Neural crest cell (in vitro differentiated cells): ENCODE measurements around the gene ZC3H12C. TPM values are rescaled to one million over a fixed set of nuclear protein-coding genes. Genes with fewer than 3 reads are reported as not detected.

Experiments used
- DNase-seq: peaks from one replicate; pipeline ENCODE4 v3.0.0; 2021; ENCODE audit warnings: low read depth, mixed read lengths, low spot score
- H3K27ac Mint-ChIP-seq: one replicate; pipeline ENCODE4 v1.8.0; 2021; ENCODE audit warnings: mild to moderate bottlenecking, mixed read lengths; ENCODE audit not compliant: unreplicated experiment
- H3K27me3 Mint-ChIP-seq: 2 replicates; pipeline ENCODE4 v1.8.0; 2021; ENCODE audit warnings: low read depth, mild to moderate bottlenecking, mixed read lengths
- H3K36me3 Mint-ChIP-seq: 2 replicates; pipeline ENCODE4 v1.8.0; 2021; ENCODE audit warnings: low read depth, mild to moderate bottlenecking, mixed read lengths
- H3K4me1 Mint-ChIP-seq: 2 replicates; pipeline ENCODE4 v1.8.0; 2021; ENCODE audit warnings: mixed read lengths
- H3K4me3 Mint-ChIP-seq: one replicate; pipeline ENCODE4 v1.8.0; 2021; ENCODE audit warnings: mild to moderate bottlenecking, mixed read lengths
- H3K9me3 Mint-ChIP-seq: 2 replicates; pipeline ENCODE4 v1.8.0; 2021; ENCODE audit warnings: mixed read lengths
- total RNA-seq: library from RNA; stranded (reverse); gene quantifications from 2 replicates; pipeline ENCODE4 v1.2.1, GENCODE V29; 2021
- TF ChIP-seq, protein P1 (sequence below): fragments of 200-600 bp; sonication (generic); conservative IDR thresholded peaks from 2 replicates; pipeline ENCODE4 v1.5.0; 2021; ENCODE audit warnings: antibody characterized with exemption, mild to moderate bottlenecking

The ZC3H12C gene
- total RNA-seq, 1 donor from 2014 or later: 14.4 TPM

DNA sequence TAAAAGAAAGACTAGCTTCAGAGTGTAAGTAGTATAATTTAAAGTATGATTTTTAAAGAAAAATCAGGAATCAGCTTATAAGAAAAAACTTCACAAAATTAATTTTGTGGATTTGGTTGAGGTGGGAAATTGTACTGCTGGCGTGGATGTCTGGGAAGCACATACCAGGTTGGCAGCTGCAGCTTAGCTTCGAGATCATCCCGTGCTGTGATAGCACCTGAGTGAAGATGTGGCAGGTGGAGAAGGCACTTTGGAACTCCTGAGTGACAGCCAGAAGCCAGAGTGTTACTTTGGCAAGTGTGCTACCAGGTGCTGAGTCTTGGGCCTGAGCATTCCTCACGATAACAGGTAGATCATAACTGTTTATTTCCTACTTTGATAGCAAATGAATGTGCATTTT, 17.7 kb downstream of the ZC3H12C start:
- Mint-ChIP-seq H3K27ac (no peak overlapping the region), H3K4me1 (no peaks in the 10 kb centered on the region), H3K4me3 (no peak overlapping the region), H3K9me3 (peaks cover 8% of the 10 kb centered on the region), H3K27me3 (no peaks in the 10 kb centered on the region), H3K36me3 (peaks cover 11% of the 10 kb centered on the region)
- no peak for DNase-seq
- TF ChIP-seq, protein P1, sequence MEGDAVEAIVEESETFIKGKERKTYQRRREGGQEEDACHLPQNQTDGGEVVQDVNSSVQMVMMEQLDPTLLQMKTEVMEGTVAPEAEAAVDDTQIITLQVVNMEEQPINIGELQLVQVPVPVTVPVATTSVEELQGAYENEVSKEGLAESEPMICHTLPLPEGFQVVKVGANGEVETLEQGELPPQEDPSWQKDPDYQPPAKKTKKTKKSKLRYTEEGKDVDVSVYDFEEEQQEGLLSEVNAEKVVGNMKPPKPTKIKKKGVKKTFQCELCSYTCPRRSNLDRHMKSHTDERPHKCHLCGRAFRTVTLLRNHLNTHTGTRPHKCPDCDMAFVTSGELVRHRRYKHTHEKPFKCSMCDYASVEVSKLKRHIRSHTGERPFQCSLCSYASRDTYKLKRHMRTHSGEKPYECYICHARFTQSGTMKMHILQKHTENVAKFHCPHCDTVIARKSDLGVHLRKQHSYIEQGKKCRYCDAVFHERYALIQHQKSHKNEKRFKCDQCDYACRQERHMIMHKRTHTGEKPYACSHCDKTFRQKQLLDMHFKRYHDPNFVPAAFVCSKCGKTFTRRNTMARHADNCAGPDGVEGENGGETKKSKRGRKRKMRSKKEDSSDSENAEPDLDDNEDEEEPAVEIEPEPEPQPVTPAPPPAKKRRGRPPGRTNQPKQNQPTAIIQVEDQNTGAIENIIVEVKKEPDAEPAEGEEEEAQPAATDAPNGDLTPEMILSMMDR: no peak

DNA sequence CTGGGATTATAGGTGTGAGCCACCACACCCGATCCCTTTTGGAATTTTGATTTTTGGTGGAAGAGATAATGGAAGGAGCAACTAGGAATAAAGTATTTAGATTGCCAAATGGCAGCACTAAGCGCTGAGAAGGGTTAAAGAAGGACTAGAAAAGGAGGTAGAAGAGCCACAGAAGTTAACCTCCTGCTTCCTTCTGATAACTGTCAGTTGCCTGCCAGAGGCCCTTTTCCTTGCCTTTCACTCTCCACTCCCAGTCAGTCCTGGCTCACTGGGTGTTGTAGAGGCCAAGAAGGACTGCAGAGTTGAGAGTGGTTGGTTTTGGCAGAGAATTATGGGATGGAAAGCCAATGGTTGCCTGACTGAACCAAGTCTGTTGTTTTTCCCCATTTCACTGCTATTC, 19.3 kb downstream of the ZC3H12C start:
- H3K27ac Mint-ChIP-seq: peak overlapping the region; percentile 63
- H3K27me3 Mint-ChIP-seq: no peaks in the 10 kb centered on the region
- no peaks in the 10 kb centered on the region for H3K9me3 Mint-ChIP-seq
- TF ChIP-seq, protein P1: no peak
- DNase-seq: no peak
- H3K4me1 Mint-ChIP-seq: no peaks in the 10 kb centered on the region
- H3K4me3 Mint-ChIP-seq: no peak overlapping the region
- H3K36me3 Mint-ChIP-seq: peaks cover 3% of the 10 kb centered on the region

DNA sequence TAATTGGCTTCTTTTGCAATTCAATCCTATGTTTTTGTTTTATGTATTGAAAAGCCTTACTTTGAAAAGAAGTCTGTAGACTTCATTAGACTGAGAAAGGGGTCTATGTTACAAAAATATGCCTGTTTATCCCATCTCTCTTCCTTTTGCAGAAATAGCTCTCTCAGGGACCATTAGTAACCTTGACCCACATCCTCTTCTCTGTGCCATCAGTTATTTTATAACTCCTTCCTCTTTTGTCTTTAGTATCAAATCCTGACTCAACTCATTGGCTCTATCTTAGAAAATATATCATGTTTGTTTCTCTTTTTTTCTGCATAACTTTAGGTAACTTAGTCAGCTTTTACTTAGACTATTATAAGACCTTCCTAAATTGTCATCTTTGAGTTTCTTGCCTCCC, 20.3 kb downstream of the ZC3H12C start:
- no peak for DNase-seq
- Mint-ChIP-seq H3K9me3 (no peaks in the 10 kb centered on the region), H3K27me3 (no peaks in the 10 kb centered on the region), H3K36me3 (peaks cover 3% of the 10 kb centered on the region), H3K27ac (no peak overlapping the region), H3K4me1 (no peaks in the 10 kb centered on the region), H3K4me3 (no peak overlapping the region)
- TF ChIP-seq, protein P1: no peak

DNA sequence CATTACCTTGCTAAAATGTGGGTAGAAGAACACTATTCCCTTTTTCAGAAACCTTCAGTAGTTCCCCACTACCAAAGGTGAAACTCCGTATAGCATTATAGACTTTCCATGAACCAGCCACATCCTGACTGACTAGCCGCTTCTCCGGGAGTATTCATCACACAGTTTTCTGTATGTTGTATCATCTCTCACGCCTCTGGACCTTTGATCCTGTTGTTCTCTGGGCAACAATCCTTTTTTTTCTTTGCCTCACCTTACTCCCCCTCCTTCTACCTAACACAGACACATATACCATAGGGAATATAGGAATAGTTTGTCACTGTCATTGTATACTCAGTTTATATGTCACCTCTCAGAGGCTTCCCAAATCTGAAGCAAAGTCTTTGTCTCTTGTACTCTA, 20.8 kb downstream of the ZC3H12C start:
- H3K36me3 Mint-ChIP-seq: no peaks in the 10 kb centered on the region

DNA sequence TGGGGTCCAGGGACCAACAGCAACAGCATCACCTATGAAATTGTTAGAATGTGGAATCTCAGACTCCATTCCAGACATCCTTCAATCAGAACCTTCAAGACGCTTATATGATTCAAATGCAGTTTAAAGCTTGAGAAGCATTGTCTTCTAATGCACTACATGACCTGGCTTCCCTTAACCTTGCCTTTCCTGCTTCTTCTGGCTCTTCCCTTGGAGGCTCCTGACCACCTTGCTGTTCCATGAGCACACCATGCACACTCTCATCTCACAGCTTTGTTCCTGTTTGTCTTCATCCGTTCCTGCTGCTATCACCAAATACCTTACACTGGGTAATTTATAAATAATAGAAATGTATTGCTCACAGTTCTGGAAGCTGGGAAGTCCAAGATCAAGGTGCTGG, 26.1 kb downstream of the ZC3H12C start:
- H3K36me3 Mint-ChIP-seq: no peaks in the 10 kb centered on the region
- H3K9me3 Mint-ChIP-seq: no peaks in the 10 kb centered on the region
- no peak overlapping the region for H3K27ac Mint-ChIP-seq
- DNase-seq: no peak
- H3K27me3 Mint-ChIP-seq: no peaks in the 10 kb centered on the region
- H3K4me3 Mint-ChIP-seq: no peak overlapping the region
- TF ChIP-seq, protein P1: no peak
- H3K4me1 Mint-ChIP-seq: peaks cover 15% of the 10 kb centered on the region

More for the DNA sequence above, 20.8 kb downstream of the ZC3H12C start:
- no peak for DNase-seq
- Mint-ChIP-seq H3K27ac (no peak overlapping the region), H3K4me1 (no peaks in the 10 kb centered on the region), H3K4me3 (no peak overlapping the region), H3K9me3 (no peaks in the 10 kb centered on the region), H3K27me3 (no peaks in the 10 kb centered on the region)
- TF ChIP-seq, protein P1: no peak

DNA sequence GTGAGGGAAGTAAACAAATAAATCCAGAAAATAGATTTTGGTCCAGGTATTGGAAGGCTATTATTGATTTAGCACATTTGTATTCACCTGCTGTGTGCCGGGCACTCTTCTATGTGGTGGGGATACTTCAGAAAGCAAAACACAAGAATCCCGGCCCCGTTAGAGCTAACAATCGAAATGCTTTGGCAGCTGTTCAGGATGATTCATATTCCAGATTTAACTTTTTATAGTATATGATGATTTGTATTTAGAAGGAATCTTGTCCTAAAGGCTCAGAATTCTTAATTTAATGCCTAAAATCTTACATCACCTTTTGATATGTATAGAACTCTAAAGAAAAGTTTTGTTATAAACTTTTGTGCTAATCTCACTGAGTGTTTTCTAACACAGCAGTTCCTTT, 28.0 kb downstream of the ZC3H12C start:
- no peaks in the 10 kb centered on the region for H3K9me3 Mint-ChIP-seq
- H3K4me1 Mint-ChIP-seq: peaks cover 27% of the 10 kb centered on the region
- TF ChIP-seq, protein P1: no peak
- H3K27me3 Mint-ChIP-seq: no peaks in the 10 kb centered on the region
- no peak for DNase-seq
- H3K27ac Mint-ChIP-seq: no peak overlapping the region
- H3K36me3 Mint-ChIP-seq: peaks cover 5% of the 10 kb centered on the region
- H3K4me3 Mint-ChIP-seq: no peak overlapping the region
